Measurements from ENCODE around the gene LPIN3.

The LPIN3 gene

DNA sequence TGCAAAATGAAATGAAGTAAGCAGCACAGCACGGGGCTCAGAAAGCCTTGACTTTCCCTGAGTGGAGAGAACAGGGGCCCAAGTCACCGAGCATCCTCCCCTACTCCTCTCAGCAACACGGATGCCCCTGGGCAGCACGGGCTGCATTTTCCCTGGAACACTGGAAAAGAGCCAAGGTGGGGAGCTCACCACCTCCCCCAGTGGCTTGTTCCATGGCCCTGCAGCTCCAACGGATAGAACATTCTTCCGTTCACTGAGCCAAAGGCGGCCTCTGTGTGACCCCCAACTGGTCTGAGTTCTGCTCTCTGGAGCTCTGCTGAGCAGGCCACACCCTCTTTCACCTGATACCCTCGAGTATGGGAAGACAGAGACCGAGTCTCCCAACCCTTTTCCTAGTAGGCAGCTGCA is 46.8 kb downstream of the LPIN3 start:
- Histone ChIP-seq H3K36me3 (ENCODE audit: insufficient read depth, low read length) (no peaks in the 10 kb centered on the region), H2AFZ (ENCODE audit: low read depth, low read length) (no peak overlapping the region), H3K9me3 (ENCODE audit: low read length) (no peaks in the 10 kb centered on the region), H3K4me3 (ENCODE audit: low read length) (no peak overlapping the region), H3K4me1 (ENCODE audit: insufficient read depth, low read length) (peaks cover 26% of the 10 kb centered on the region), H3K27me3 (ENCODE audit: insufficient read depth, low read length) (no peaks in the 10 kb centered on the region)

DNA sequence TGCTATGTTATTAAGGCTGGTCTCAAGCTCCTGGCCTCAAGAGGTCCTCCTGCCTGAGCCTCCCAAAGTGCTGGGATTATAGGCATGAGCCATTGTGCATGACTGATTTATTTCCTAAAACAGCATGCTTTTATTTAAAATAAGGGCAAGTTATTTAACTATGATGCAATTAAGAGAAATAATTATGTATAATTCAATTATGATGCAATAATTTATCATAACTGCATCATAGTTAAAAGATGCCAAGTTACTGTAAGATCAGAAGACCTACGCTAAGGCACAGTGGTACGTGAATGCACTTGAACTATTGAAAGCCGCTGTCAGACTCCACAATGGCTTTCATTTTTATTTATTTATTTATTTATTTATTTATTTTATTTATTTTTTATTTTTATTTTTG is 50.3 kb downstream of the LPIN3 start:
- Histone ChIP-seq H2AFZ (ENCODE audit: low read depth, low read length) (no peak overlapping the region), H3K36me3 (ENCODE audit: insufficient read depth, low read length) (no peaks in the 10 kb centered on the region), H3K4me3 (ENCODE audit: low read length) (no peak overlapping the region), H3K27me3 (ENCODE audit: insufficient read depth, low read length) (no peaks in the 10 kb centered on the region), H3K4me1 (ENCODE audit: insufficient read depth, low read length) (peaks cover 42% of the 10 kb centered on the region), H3K9me3 (ENCODE audit: low read length) (no peaks in the 10 kb centered on the region)

DNA sequence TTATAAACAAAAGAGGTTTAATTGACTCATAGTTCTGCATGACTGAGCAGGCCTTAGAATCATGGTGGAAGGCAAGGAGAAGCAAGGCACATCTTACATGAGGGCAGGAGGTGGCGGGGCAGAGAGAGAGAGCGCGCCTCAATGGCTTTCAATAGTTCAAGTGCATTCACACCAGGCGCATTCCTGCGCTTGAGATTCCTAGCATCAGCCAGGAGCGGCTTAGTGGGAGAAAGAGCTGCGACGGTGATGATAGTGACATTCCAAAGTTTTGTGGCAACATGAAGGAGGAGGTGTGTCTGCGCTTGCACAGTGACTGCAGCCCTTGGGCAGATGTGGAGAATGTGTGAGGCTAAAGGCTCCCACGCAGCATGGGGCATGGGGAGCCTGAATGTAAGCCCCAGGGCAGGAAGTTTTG is 51.0 kb downstream of the LPIN3 start:
- peaks cover 42% of the 10 kb centered on the region for H3K4me1 ChIP-seq (ENCODE audit: insufficient read depth, low read length)
- H2AFZ ChIP-seq (ENCODE audit: low read depth, low read length) = no peak overlapping the region
- no peaks in the 10 kb centered on the region for H3K9me3 ChIP-seq (ENCODE audit: low read length)
- no peak overlapping the region for H3K4me3 ChIP-seq (ENCODE audit: low read length)
- H3K27me3 ChIP-seq (ENCODE audit: insufficient read depth, low read length) = no peaks in the 10 kb centered on the region
- H3K36me3 ChIP-seq (ENCODE audit: insufficient read depth, low read length) = no peaks in the 10 kb centered on the region

DNA sequence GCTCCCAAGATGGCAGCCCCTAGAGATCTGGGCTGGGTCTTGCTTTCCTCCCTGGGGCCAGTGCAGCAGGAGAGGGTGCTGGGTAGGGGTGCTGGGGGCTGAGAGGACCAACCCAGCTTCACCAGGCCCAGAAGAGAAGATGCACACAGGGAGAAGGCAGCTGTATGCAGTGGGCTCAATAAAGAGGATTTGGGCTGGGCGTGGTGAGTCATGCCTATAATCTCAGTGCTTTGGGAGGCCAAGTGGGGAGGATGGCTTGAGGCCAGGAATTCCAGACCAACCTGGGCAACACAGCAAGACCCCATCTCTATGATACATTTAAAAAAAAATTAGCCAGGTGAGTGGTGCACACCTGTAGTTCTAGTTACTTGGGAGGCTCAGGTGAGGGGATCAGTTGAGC is 51.7 kb downstream of the LPIN3 start:
- Histone ChIP-seq H3K27me3 (ENCODE audit: insufficient read depth, low read length) (no peaks in the 10 kb centered on the region), H3K4me1 (ENCODE audit: insufficient read depth, low read length) (peaks cover 42% of the 10 kb centered on the region), H2AFZ (ENCODE audit: low read depth, low read length) (no peak overlapping the region), H3K9me3 (ENCODE audit: low read length) (no peaks in the 10 kb centered on the region), H3K36me3 (ENCODE audit: insufficient read depth, low read length) (no peaks in the 10 kb centered on the region), H3K4me3 (ENCODE audit: low read length) (no peak overlapping the region)

DNA sequence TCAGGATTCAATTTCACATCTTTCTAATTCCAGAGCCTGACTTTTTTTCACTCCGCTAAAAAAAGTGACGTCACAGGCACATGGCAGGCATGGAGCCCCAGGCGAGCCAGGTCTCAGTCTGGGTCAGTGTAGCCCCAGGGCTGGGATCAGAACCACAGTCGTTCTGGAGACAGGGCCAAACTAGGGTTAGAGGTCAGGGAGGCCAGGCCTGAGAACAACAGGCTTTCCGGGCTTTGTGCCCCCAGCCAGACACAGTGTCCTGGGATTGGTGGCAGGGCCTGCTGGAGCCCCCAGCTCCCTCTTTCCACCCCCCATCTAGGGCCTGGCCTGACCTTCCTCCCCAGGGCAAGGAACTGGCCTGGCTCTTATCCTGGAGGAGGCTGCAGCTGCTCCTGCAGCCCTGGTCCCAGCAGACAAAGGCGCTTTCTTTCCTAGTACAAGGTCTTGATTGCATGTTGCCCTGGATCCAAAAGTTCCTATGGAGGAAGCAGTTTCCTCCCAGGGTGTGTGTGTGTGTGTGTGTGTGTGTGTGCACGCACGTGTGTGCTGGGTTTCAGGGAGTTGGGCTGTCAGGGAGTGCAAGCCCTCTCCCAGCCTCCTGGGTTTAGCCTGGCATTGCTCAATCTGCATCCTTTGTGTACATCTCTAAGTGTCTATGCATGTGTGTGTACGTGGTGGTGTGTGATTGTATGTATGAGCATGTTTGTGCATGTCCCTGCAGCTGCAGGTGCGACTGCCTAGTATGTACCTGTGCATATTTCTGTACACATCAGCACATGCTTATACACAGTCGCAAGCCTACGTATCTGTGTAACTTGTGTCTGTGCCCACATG is 52.5 kb downstream of the LPIN3 start:
- Histone ChIP-seq H3K9me3 (ENCODE audit: low read length) (peaks cover 2% of the 10 kb centered on the region), H3K27me3 (ENCODE audit: insufficient read depth, low read length) (no peaks in the 10 kb centered on the region), H3K36me3 (ENCODE audit: insufficient read depth, low read length) (no peaks in the 10 kb centered on the region), H2AFZ (ENCODE audit: low read depth, low read length) (peak overlapping the region; percentile 17), H3K4me3 (ENCODE audit: low read length) (no peak overlapping the region), H3K4me1 (ENCODE audit: insufficient read depth, low read length) (peaks cover 37% of the 10 kb centered on the region)

DNA sequence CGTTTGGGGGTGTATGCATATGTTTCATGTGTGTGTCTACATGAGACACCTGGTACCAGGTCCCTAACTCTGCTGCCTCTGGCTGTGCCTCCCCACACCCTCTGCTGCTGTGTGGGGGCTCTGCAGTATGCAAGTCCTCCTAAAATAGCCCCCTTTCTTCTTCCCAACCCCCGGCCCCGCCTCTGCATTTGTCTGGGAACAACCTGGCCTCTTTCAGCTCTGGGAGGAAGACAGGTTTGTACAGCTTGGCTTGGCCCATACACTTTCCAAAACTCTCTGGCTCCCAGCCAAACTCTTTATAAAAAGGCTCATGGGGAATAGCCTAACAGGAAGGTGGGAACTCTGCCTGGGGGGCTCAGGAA is 53.1 kb downstream of the LPIN3 start:
- H2AFZ ChIP-seq (ENCODE audit: low read depth, low read length) = no peak overlapping the region
- H3K4me3 ChIP-seq (ENCODE audit: low read length) = no peak overlapping the region
- H3K4me1 ChIP-seq (ENCODE audit: insufficient read depth, low read length) = peaks cover 35% of the 10 kb centered on the region
- H3K9me3 ChIP-seq (ENCODE audit: low read length) = peaks cover 2% of the 10 kb centered on the region
- no peaks in the 10 kb centered on the region for H3K27me3 ChIP-seq (ENCODE audit: insufficient read depth, low read length)
- no peaks in the 10 kb centered on the region for H3K36me3 ChIP-seq (ENCODE audit: insufficient read depth, low read length)

DNA sequence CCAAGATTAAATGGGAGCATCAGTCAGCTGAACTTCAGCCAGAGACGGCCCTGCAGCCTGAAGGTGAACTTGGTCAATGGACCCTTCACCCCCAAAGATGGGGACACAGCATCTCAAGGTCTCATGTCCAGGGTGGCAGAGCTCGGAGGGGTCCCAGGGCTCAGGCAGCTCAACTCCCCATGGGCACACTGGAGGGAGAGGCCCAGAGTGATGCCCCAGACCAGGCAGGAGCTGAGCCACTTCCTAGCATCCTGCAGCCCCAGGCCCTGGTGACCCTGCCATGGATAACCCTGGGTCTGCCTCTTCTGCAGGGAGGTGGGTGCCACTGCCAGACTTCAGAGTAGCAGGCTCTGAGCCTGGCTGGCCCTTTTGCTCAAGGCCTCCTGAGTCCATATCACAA is 53.5 kb downstream of the LPIN3 start:
- Histone ChIP-seq H3K36me3 (ENCODE audit: insufficient read depth, low read length) (no peaks in the 10 kb centered on the region), H3K4me3 (ENCODE audit: low read length) (no peak overlapping the region), H3K9me3 (ENCODE audit: low read length) (peaks cover 2% of the 10 kb centered on the region), H3K4me1 (ENCODE audit: insufficient read depth, low read length) (peaks cover 35% of the 10 kb centered on the region), H2AFZ (ENCODE audit: low read depth, low read length) (no peak overlapping the region), H3K27me3 (ENCODE audit: insufficient read depth, low read length) (no peaks in the 10 kb centered on the region)

DNA sequence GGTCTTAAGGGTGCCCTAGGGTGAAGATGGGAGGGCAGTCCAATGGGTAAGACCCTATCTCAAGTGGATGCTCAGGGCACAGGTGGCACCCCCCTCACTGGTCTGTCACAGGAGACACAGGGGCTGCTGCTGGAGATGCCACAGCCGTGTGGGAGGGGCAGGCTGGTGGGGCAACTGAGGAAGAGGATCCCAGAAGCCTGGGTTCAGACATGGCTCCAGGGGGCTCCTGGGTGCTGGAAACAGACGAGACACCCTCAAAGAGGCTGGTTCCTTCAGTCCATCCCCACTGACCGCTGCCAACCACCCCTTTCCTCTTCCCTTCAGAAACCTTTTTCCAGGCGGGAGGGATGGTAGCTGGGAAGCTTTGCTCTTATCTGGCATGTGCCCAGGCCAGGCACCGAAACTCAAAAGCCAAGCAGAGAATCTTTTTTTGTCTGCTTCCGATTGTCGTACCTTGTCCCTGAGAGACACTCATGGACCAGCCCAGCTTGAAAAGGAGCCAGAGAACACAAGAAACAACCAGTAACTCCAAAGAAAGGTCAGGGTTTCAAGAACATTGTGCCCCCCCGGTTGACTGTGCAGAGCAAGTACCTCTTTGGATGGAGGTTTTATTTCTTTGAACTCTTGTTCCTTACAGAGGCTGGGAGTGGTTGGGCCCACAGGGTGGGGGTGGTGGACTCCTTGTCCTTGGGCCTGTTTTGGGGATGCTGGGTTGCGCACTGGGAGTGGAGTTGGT is 54.5 kb downstream of the LPIN3 start:
- Histone ChIP-seq H3K36me3 (ENCODE audit: insufficient read depth, low read length) (no peaks in the 10 kb centered on the region), H3K4me3 (ENCODE audit: low read length) (no peak overlapping the region), H3K9me3 (ENCODE audit: low read length) (peaks cover 2% of the 10 kb centered on the region), H3K27me3 (ENCODE audit: insufficient read depth, low read length) (no peaks in the 10 kb centered on the region), H3K4me1 (ENCODE audit: insufficient read depth, low read length) (peaks cover 30% of the 10 kb centered on the region), H2AFZ (ENCODE audit: low read depth, low read length) (no peak overlapping the region)

DNA sequence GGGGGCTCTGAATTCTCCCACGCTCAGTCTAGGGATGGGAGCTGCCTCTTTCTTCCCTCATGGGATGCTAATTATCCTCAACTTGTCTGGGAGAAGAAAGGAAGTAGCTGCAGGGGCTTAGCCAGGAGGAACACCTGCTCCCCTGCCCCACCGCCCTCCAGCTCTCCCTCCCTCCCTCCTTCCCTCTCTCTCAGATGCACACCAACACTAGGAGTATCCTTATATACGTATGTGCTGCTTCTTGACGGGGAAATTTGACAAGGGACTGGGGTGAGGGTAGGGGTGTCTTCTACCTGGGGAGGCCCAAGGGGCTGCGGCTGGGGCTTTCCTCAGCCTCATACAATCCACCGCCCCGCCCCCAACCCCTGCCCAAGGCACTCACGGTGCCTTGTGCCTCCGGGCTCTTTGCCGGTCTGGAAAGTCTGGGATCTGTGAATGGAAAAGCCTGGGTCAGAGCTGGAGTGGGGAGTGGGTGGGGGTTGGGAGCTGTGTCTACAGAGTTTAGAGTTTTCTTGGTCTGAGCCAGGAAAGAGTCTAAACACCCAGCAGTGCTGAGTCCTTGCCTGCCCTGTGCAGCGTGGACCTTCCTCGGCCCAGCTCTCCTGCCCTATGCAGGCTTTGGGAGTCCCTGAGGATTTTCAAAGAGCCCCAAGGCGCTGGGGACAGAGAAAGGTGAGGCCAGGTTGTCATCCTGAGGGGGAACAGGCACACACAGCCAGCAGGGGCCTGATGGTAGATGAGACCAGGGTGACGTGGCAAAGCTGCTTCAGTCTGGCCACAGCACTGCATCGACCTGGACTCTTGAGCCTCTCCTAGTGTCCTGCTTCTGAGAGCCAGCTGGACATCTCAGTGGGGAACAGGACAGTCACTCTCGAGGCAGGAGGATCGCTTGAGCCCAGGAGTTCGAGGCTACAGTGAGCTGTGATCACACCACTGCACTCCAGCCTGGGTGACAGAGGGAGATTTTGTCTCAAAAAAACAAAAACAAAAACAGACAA is 55.3 kb downstream of the LPIN3 start:
- Histone ChIP-seq H2AFZ (ENCODE audit: low read depth, low read length) (no peak overlapping the region), H3K27me3 (ENCODE audit: insufficient read depth, low read length) (no peaks in the 10 kb centered on the region), H3K4me1 (ENCODE audit: insufficient read depth, low read length) (peaks cover 25% of the 10 kb centered on the region), H3K36me3 (ENCODE audit: insufficient read depth, low read length) (no peaks in the 10 kb centered on the region), H3K4me3 (ENCODE audit: low read length) (no peak overlapping the region), H3K9me3 (ENCODE audit: low read length) (peaks cover 2% of the 10 kb centered on the region)

DNA sequence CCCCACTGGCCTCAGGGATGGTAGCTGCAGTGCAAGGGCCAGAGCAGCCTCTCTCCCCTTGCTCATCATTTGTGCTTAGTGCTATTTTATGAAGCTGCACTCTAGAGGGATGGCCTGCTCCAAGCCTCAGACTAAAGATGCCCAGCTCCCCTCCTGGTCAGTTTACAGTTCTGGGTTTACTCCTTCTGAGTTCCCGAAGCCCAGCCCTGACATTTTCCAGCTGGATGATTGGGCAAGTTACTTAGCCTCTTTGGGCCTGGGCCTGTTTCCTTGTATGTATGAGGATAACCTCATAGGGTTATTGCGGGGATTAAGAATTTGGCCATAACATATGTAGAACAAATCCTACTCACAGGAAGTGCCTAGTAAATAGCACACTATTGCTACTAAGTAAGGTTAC is 57.8 kb downstream of the LPIN3 start:
- Histone ChIP-seq H3K9me3 (ENCODE audit: low read length) (peaks cover 2% of the 10 kb centered on the region), H3K36me3 (ENCODE audit: insufficient read depth, low read length) (peaks cover 9% of the 10 kb centered on the region), H3K4me1 (ENCODE audit: insufficient read depth, low read length) (peaks cover 8% of the 10 kb centered on the region), H3K27me3 (ENCODE audit: insufficient read depth, low read length) (no peaks in the 10 kb centered on the region), H3K4me3 (ENCODE audit: low read length) (no peak overlapping the region), H2AFZ (ENCODE audit: low read depth, low read length) (no peak overlapping the region)

DNA sequence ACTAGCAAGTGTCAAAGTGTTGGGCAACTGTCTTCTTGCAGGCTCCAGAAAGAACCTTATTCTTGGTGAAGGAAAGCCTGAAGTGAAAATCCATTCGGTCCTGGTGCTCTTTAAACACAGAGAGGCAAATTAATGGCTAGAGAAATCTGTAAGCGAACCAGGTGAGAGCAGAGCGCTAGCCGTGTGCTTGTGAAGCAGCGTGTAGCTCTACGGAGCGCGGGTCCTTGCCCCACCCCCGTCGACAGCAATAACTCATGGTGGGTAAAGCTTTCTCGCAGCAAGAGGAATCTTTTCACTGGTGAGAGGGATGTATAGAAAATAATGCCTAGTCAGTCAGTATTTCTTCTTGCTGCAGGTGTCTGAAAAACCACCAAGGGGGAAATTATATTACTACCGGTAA is 63.0 kb downstream of the LPIN3 start:
- Histone ChIP-seq H3K4me1 (ENCODE audit: insufficient read depth, low read length) (peaks cover 12% of the 10 kb centered on the region), H2AFZ (ENCODE audit: low read depth, low read length) (no peak overlapping the region), H3K27me3 (ENCODE audit: insufficient read depth, low read length) (no peaks in the 10 kb centered on the region), H3K9me3 (ENCODE audit: low read length) (no peaks in the 10 kb centered on the region), H3K4me3 (ENCODE audit: low read length) (no peak overlapping the region), H3K36me3 (ENCODE audit: insufficient read depth, low read length) (peaks cover 48% of the 10 kb centered on the region)

DNA sequence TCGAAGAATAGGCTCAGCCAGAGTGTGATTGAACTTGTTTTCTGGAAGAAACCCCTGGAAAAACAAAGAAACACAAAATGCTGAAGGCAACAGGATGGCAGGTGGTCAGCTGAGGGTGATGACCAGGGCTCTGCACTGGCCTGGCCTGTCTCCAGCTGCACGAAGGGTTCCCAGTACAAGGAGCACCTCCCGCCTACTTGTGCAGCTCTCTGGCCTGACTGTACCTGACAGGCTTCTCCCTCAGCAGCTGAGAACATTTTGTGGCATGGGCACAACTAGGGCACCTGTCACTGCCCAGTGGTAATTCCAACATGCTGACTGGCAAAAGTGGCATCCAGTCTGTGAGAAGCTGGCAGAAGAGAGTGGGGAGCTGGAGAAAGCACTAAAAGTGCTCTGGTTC is 64.8 kb downstream of the LPIN3 start:
- no peaks in the 10 kb centered on the region for H3K9me3 ChIP-seq (ENCODE audit: low read length)
- peaks cover 65% of the 10 kb centered on the region for H3K36me3 ChIP-seq (ENCODE audit: insufficient read depth, low read length)

DNA sequence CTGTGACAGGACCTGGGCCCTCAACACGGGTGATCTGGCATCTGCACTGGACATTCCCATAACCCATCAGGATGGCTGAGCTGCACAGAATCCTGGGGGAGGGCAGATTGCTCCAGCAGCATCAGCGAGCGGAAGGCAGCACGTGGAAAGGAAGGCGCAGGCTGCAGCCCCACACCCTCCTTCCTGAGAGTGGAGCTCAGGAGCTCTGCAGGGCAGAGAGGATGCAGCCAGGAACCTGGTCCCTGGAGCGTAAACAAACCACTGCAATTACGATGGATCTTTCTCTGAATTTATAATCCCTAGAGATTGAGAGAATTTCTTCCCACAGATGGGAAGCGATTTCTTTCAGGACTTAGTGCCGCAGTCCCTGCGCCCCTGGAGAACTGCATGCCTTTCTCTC is 65.7 kb downstream of the LPIN3 start:
- Histone ChIP-seq H3K4me3 (ENCODE audit: low read length) (no peak overlapping the region), H3K9me3 (ENCODE audit: low read length) (no peaks in the 10 kb centered on the region), H3K27me3 (ENCODE audit: insufficient read depth, low read length) (no peaks in the 10 kb centered on the region), H2AFZ (ENCODE audit: low read depth, low read length) (no peak overlapping the region), H3K4me1 (ENCODE audit: insufficient read depth, low read length) (peaks cover 12% of the 10 kb centered on the region), H3K36me3 (ENCODE audit: insufficient read depth, low read length) (peaks cover 74% of the 10 kb centered on the region)

More for the DNA sequence above, 64.8 kb downstream of the LPIN3 start:
- Histone ChIP-seq H3K27me3 (ENCODE audit: insufficient read depth, low read length) (no peaks in the 10 kb centered on the region), H3K4me3 (ENCODE audit: low read length) (no peak overlapping the region), H2AFZ (ENCODE audit: low read depth, low read length) (no peak overlapping the region), H3K4me1 (ENCODE audit: insufficient read depth, low read length) (peaks cover 12% of the 10 kb centered on the region)
